ENCODE measurements around the gene NCMAP.

Gene NCMAP

DNA sequence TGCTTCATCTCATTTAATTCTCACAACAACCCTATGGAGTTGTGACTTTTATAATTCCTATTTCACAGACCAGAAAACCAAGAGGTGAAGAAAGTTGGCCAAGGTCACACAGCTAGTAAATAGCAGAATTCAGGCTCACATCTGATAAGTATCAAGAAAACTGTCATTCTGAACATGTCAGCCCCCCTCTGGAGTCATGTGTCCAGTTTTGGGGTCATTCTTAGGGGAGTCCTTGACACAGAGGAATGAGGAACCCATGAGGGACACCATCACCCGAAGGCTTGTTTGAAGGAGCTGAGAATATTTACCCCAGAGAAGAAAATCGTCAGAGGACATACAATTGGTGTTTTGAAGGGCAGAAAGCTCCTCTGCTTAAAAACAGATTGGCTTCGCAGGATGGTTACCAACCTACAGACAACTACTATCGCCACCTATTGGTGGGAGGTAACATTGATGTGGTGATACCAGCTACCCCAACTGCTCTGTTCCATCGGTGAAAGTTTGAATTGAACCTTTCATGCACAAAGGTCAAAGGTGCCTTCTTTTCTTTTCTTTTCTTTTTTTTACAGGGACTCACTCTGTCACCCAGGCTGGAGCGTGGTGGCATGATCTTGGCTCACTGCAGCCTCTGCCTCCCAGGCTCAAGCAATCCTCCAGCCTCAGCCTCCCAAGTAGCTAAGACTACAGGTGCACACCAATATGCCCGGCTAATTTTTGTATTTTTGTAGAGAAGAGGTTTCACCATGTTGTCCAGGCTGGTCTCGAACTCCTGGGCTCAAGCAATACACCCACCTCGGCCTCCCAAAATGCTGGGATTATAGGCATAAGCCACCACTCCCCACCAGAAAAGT lies 31.3 kb downstream of the NCMAP start:
- Histone ChIP-seq H2BK5ac (ENCODE audit: low read length) (no peak overlapping the region), H2BK12ac (ENCODE audit: low read length) (peak overlapping the region; percentile 18), H3K14ac (ENCODE audit: low read length) (no peak overlapping the region), H3K36me3 (replicated peaks in 1 of 2; ENCODE audit: control insufficient read depth in 2 of 2, insufficient read depth in 2 of 2, low read length in 2 of 2) (no peaks in the 10 kb centered on the region), H3K4me1 (ENCODE audit: control insufficient read depth in 2 of 2, insufficient read depth in 1 of 2, low read depth in 1 of 2, low read length in 2 of 2) (peaks cover 0 to 1% of the 10 kb centered on the region in 2 donors), H4K91ac (ENCODE audit: low read depth, low read length, poor library complexity) (no peak overlapping the region), H3K23ac (ENCODE audit: low read depth, low read length, poor library complexity) (no peak overlapping the region), H3K9me3 (replicated peaks in 1 of 2; ENCODE audit: control insufficient read depth in 2 of 2, insufficient read depth in 1 of 2, low read depth in 1 of 2, low read length in 2 of 2) (no peaks in the 10 kb centered on the region), H3K79me1 (ENCODE audit: low read depth, low read length) (no peaks in the 10 kb centered on the region), H3K9ac (ENCODE audit: low read depth, low read length, poor library complexity) (no peak overlapping the region), H3K4ac (ENCODE audit: low read length) (no peak overlapping the region), H3K27me3 (ENCODE audit: control insufficient read depth in 3 of 3, insufficient read depth in 3 of 3, low read depth in 1 of 3, low read length in 3 of 3) (peaks cover 0 to 15% (median 2%) of the 10 kb centered on the region in 3 experiments), H2AK5ac (ENCODE audit: low read depth, low read length) (no peak overlapping the region), H2BK15ac (ENCODE audit: low read length) (no peak overlapping the region), H4K8ac (ENCODE audit: low read depth, low read length) (no peak overlapping the region), H2BK120ac (ENCODE audit: low read depth, low read length) (no peak overlapping the region), H3K4me3 (ENCODE audit: low read length in 2 of 2) (no peak overlapping the region), H3K18ac (ENCODE audit: low read length) (no peak overlapping the region), H2AFZ (ENCODE audit: low read length) (peak overlapping the region; percentile 22), H3K4me2 (ENCODE audit: insufficient read depth, low read length, poor library complexity, severe bottlenecking) (no peak overlapping the region), H3K27ac (replicated peaks; ENCODE audit: low read length) (no peak overlapping the region)
- no CpG with 5 or more reads among the region's 9 CpGs for WGBS, 2 donors (ENCODE audit: extremely low coverage in 2 of 2, insufficient read length in 2 of 2, insufficient replicate concordance in 1 of 2)
- DNase-seq (ENCODE audit: low spot score) = peak; percentile 31

DNA sequence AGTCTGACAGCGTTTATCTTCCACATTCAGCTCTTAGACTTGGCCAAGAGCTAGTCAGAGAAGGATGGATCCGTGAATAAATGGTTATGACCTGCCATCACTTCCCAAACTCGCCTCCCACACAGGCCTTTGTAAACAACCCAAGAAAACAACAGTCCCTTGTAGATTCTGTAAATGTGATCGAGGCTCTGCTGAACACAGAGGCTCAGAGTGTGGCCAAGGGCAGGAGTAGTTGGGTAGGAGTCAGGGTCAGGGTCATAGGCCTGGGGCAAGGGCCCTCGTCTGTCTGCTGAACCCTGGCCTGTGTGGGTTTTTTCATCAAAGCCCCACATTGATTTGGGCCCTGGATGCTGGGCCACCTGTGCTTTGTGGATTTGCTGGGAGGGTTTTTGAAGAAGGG lies 32.7 kb downstream of the NCMAP start:
- peaks cover 0 to 14% (median 2%) of the 10 kb centered on the region in 3 experiments for H3K27me3 ChIP-seq (ENCODE audit: control insufficient read depth in 3 of 3, insufficient read depth in 3 of 3, low read depth in 1 of 3, low read length in 3 of 3)
- no peak overlapping the region for H3K9ac ChIP-seq (ENCODE audit: low read depth, low read length, poor library complexity)
- no peaks in the 10 kb centered on the region for H3K36me3 ChIP-seq (replicated peaks in 1 of 2; ENCODE audit: control insufficient read depth in 2 of 2, insufficient read depth in 2 of 2, low read length in 2 of 2)
- H2BK15ac ChIP-seq (ENCODE audit: low read length) = no peak overlapping the region
- H3K9me3 ChIP-seq (replicated peaks in 1 of 2; ENCODE audit: control insufficient read depth in 2 of 2, insufficient read depth in 1 of 2, low read depth in 1 of 2, low read length in 2 of 2) = no peaks in the 10 kb centered on the region
- H3K4me3 ChIP-seq (ENCODE audit: low read length in 2 of 2) = no peak overlapping the region
- no peak overlapping the region for H3K4me2 ChIP-seq (ENCODE audit: insufficient read depth, low read length, poor library complexity, severe bottlenecking)
- no peak overlapping the region for H3K27ac ChIP-seq (replicated peaks; ENCODE audit: low read length)
- H2BK120ac ChIP-seq (ENCODE audit: low read depth, low read length) = no peak overlapping the region
- no peak for DNase-seq (ENCODE audit: low spot score)
- H4K8ac ChIP-seq (ENCODE audit: low read depth, low read length) = no peak overlapping the region
- no peak overlapping the region for H2BK5ac ChIP-seq (ENCODE audit: low read length)
- no peak overlapping the region for H3K4ac ChIP-seq (ENCODE audit: low read length)
- peaks cover 0 to 1% of the 10 kb centered on the region in 2 donors for H3K4me1 ChIP-seq (ENCODE audit: control insufficient read depth in 2 of 2, insufficient read depth in 1 of 2, low read depth in 1 of 2, low read length in 2 of 2)
- H3K79me1 ChIP-seq (ENCODE audit: low read depth, low read length) = no peaks in the 10 kb centered on the region
- no CpG with 5 or more reads among the region's 5 CpGs for WGBS, 2 donors (ENCODE audit: extremely low coverage in 2 of 2, insufficient read length in 2 of 2, insufficient replicate concordance in 1 of 2)
- H3K14ac ChIP-seq (ENCODE audit: low read length) = no peak overlapping the region
- H4K91ac ChIP-seq (ENCODE audit: low read depth, low read length, poor library complexity) = no peak overlapping the region
- H3K23ac ChIP-seq (ENCODE audit: low read depth, low read length, poor library complexity) = no peak overlapping the region
- no peak overlapping the region for H2BK12ac ChIP-seq (ENCODE audit: low read length)
- no peak overlapping the region for H2AK5ac ChIP-seq (ENCODE audit: low read depth, low read length)
- H3K18ac ChIP-seq (ENCODE audit: low read length) = no peak overlapping the region
- H2AFZ ChIP-seq (ENCODE audit: low read length) = no peak overlapping the region

DNA sequence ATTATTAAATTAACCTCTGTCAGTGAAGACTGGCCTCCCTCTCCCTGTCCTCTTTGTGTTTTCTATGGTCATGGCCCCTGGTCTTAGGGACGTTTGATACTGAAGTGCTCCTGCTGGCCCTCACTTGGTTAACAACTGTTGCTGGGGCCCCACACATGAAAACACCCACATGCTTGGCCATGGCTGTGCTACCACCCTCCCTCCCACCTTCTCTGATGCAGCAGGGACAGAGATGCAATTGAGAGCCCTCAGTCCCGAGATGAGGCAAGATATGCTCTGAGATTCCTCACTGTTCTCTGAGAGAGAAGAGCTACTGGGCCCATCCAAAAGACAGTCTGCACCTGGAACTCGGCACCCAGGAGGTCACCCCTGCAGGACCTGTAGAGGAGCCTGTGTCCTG lies 33.3 kb downstream of the NCMAP start:
- H4K8ac ChIP-seq (ENCODE audit: low read depth, low read length) = no peak overlapping the region
- H2AFZ ChIP-seq (ENCODE audit: low read length) = no peak overlapping the region
- H2AK5ac ChIP-seq (ENCODE audit: low read depth, low read length) = no peak overlapping the region
- no peak overlapping the region for H2BK12ac ChIP-seq (ENCODE audit: low read length)
- no peak overlapping the region for H3K14ac ChIP-seq (ENCODE audit: low read length)
- no peak overlapping the region for H3K4ac ChIP-seq (ENCODE audit: low read length)
- no peak overlapping the region for H3K4me3 ChIP-seq (ENCODE audit: low read length in 2 of 2)
- no peak overlapping the region for H3K27ac ChIP-seq (replicated peaks; ENCODE audit: low read length)
- no peaks in the 10 kb centered on the region for H3K36me3 ChIP-seq (replicated peaks in 1 of 2; ENCODE audit: control insufficient read depth in 2 of 2, insufficient read depth in 2 of 2, low read length in 2 of 2)
- no peak overlapping the region for H2BK15ac ChIP-seq (ENCODE audit: low read length)
- no peak overlapping the region for H3K18ac ChIP-seq (ENCODE audit: low read length)
- no peak for DNase-seq (ENCODE audit: low spot score)
- no peak overlapping the region for H4K91ac ChIP-seq (ENCODE audit: low read depth, low read length, poor library complexity)
- H3K9me3 ChIP-seq (replicated peaks in 1 of 2; ENCODE audit: control insufficient read depth in 2 of 2, insufficient read depth in 1 of 2, low read depth in 1 of 2, low read length in 2 of 2) = no peaks in the 10 kb centered on the region
- peak overlapping the region; percentile 12 for H3K23ac ChIP-seq (ENCODE audit: low read depth, low read length, poor library complexity)
- no CpG with 5 or more reads among the region's 3 CpGs for WGBS, 2 donors (ENCODE audit: extremely low coverage in 2 of 2, insufficient read length in 2 of 2, insufficient replicate concordance in 1 of 2)
- peaks cover 0 to 10% (median 2%) of the 10 kb centered on the region in 3 experiments for H3K27me3 ChIP-seq (ENCODE audit: control insufficient read depth in 3 of 3, insufficient read depth in 3 of 3, low read depth in 1 of 3, low read length in 3 of 3)
- H3K9ac ChIP-seq (ENCODE audit: low read depth, low read length, poor library complexity) = no peak overlapping the region
- H3K79me1 ChIP-seq (ENCODE audit: low read depth, low read length) = no peaks in the 10 kb centered on the region
- no peak overlapping the region for H2BK5ac ChIP-seq (ENCODE audit: low read length)
- H3K4me2 ChIP-seq (ENCODE audit: insufficient read depth, low read length, poor library complexity, severe bottlenecking) = no peak overlapping the region
- H3K4me1 ChIP-seq (ENCODE audit: control insufficient read depth in 2 of 2, insufficient read depth in 1 of 2, low read depth in 1 of 2, low read length in 2 of 2) = peaks cover 0 to 1% of the 10 kb centered on the region in 2 donors
- no peak overlapping the region for H2BK120ac ChIP-seq (ENCODE audit: low read depth, low read length)

DNA sequence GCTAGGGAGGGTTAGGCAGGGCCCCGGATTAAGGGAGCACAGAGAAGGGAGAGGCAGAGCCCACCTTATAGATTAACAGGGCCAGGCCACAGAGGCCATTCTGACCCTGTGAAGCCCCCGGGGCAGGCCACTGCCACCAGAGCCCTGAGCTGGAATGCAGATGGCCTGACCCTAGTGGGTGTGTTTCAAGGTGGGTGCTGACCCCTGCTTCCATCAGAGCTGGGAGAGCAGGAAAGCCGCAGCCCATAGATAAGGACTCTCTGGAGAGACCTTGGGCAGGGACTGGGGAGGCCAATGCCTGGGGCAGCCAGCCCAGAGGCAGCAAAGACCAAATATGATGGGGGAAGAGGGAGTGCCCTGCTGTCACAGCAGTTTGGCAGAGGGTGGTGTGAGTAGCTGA lies 35.9 kb downstream of the NCMAP start:
- no peaks in the 10 kb centered on the region for H3K36me3 ChIP-seq (replicated peaks in 1 of 2; ENCODE audit: control insufficient read depth in 2 of 2, insufficient read depth in 2 of 2, low read length in 2 of 2)
- no peak overlapping the region for H3K18ac ChIP-seq (ENCODE audit: low read length)
- H3K4me3 ChIP-seq (ENCODE audit: low read length in 2 of 2) = no peak overlapping the region
- no peak overlapping the region for H3K27ac ChIP-seq (replicated peaks; ENCODE audit: low read length)
- H4K91ac ChIP-seq (ENCODE audit: low read depth, low read length, poor library complexity) = no peak overlapping the region
- no peak overlapping the region for H3K9ac ChIP-seq (ENCODE audit: low read depth, low read length, poor library complexity)
- no peak overlapping the region for H2BK5ac ChIP-seq (ENCODE audit: low read length)
- H2AFZ ChIP-seq (ENCODE audit: low read length) = no peak overlapping the region
- H2AK5ac ChIP-seq (ENCODE audit: low read depth, low read length) = no peak overlapping the region
- H3K14ac ChIP-seq (ENCODE audit: low read length) = no peak overlapping the region
- H4K8ac ChIP-seq (ENCODE audit: low read depth, low read length) = no peak overlapping the region
- H3K4me2 ChIP-seq (ENCODE audit: insufficient read depth, low read length, poor library complexity, severe bottlenecking) = no peak overlapping the region
- H2BK120ac ChIP-seq (ENCODE audit: low read depth, low read length) = no peak overlapping the region
- peaks cover 0 to 1% of the 10 kb centered on the region in 2 donors for H3K4me1 ChIP-seq (ENCODE audit: control insufficient read depth in 2 of 2, insufficient read depth in 1 of 2, low read depth in 1 of 2, low read length in 2 of 2)
- no peak overlapping the region for H3K4ac ChIP-seq (ENCODE audit: low read length)
- H2BK15ac ChIP-seq (ENCODE audit: low read length) = peak overlapping the region; percentile 38
- WGBS, 2 donors (ENCODE audit: extremely low coverage in 2 of 2, insufficient read length in 2 of 2, insufficient replicate concordance in 1 of 2) = no CpG with 5 or more reads among the region's 3 CpGs
- peaks cover 0 to 6% (median 0%) of the 10 kb centered on the region in 3 experiments for H3K27me3 ChIP-seq (ENCODE audit: control insufficient read depth in 3 of 3, insufficient read depth in 3 of 3, low read depth in 1 of 3, low read length in 3 of 3)
- H3K23ac ChIP-seq (ENCODE audit: low read depth, low read length, poor library complexity) = no peak overlapping the region
- H3K9me3 ChIP-seq (replicated peaks in 1 of 2; ENCODE audit: control insufficient read depth in 2 of 2, insufficient read depth in 1 of 2, low read depth in 1 of 2, low read length in 2 of 2) = no peaks in the 10 kb centered on the region
- H3K79me1 ChIP-seq (ENCODE audit: low read depth, low read length) = no peaks in the 10 kb centered on the region
- no peak overlapping the region for H2BK12ac ChIP-seq (ENCODE audit: low read length)
- no peak for DNase-seq (ENCODE audit: low spot score)

Data from neuronal stem cell (in vitro differentiated cells).